Smooth muscle cell (in vitro differentiated cells): ENCODE measurements around the gene THUMPD1. TPM values are rescaled to one million over a fixed set of nuclear protein-coding genes. Genes with fewer than 3 reads are reported as not detected.
A peak's percentile ranks its signal among the peaks of the same experiment; 100 is the strongest.
"Not testable (repeated sequence)": the region's sequence is repeated elsewhere in the genome, so short reads cannot be mapped to it uniquely, and the experiment has no call there.

Source experiments
- DNase-seq: peaks from one replicate; lab custom pipeline; 2025; ENCODE audit not compliant: unreplicated experiment; lab: John Stamatoyannopoulos, UW
- H2AFZ ChIP-seq: fragments of 200-600 bp; sonication (generic); 2 replicates; pipeline ENCODE4 v1.6.0; 2016; ENCODE audit warnings: antibody characterized with exemption, low read depth, mild to moderate bottlenecking
- H3F3A ChIP-seq: fragments of 200-600 bp; sonication (generic); 2 replicates; pipeline ENCODE4 v1.6.0; 2017; ENCODE audit warnings: antibody characterized with exemption, low read depth
- H3K27ac ChIP-seq: fragments of 200-600 bp; sonication (generic); 2 replicates; pipeline ENCODE4 v1.5.1; 2016; ENCODE audit warnings: low read depth, mild to moderate bottlenecking
- H3K27me3 ChIP-seq: fragments of 200-600 bp; sonication (generic); 2 replicates; pipeline ENCODE4 v1.6.1; 2016; ENCODE audit warnings: low read depth, mild to moderate bottlenecking
- H3K36me3 ChIP-seq: fragments of 200-600 bp; sonication (generic); 2 replicates; pipeline ENCODE4 v1.5.1; 2016; ENCODE audit warnings: low read depth
- H3K4me1 ChIP-seq: fragments of 200-600 bp; sonication (generic); 2 replicates; pipeline ENCODE4 v1.5.1; 2016; ENCODE audit warnings: low read depth
- H3K4me2 ChIP-seq: fragments of 200-600 bp; sonication (generic); 2 replicates; pipeline ENCODE4 v1.6.0; 2016; ENCODE audit warnings: mild to moderate bottlenecking
- H3K4me3 ChIP-seq: fragments of 200-600 bp; sonication (generic); 2 replicates; pipeline ENCODE4 v1.5.1; 2016; ENCODE audit warnings: mild to moderate bottlenecking
- H3K79me2 ChIP-seq: fragments of 200-600 bp; sonication (generic); 2 replicates; pipeline ENCODE4 v1.6.0; 2016; ENCODE audit warnings: low read depth, mild to moderate bottlenecking
- H3K9ac ChIP-seq: fragments of 200-600 bp; sonication (generic); 2 replicates; pipeline ENCODE4 v1.6.0; 2016; ENCODE audit warnings: low read depth
- H3K9me3 ChIP-seq: fragments of 200-600 bp; sonication (generic); replicated peaks from 2 replicates; pipeline ENCODE4 v1.5.1; 2016; ENCODE audit warnings: low read depth
- H4K20me1 ChIP-seq: fragments of 200-600 bp; sonication (generic); 2 replicates; pipeline ENCODE4 v1.6.0; 2016; ENCODE audit warnings: low read depth
- CTCF ChIP-seq: fragments of 200-600 bp; sonication (generic); IDR thresholded peaks from 2 replicates; pipeline ENCODE4 v1.5.1; 2017; ENCODE audit warnings: borderline replicate concordance, mild to moderate bottlenecking, antibody characterized with exemption; ENCODE audit not compliant: insufficient read depth, poor library complexity, severe bottlenecking
- WGBS: methylation state at CpG from one replicate; pipeline ENCODE4 v1.1.7; 2016; ENCODE audit warnings: low lambda C conversion rate; 5-methylcytosine and 5-hydroxymethylcytosine counted together
- polyA plus RNA-seq: library from polyadenylated mRNA; unstranded; fragments of >200 nt; fragmentation: Nextera tagmentation; extraction: Ambion mirVana; gene quantifications from 2 replicates; pipeline ENCODE4 v1.2.1, GENCODE V29; 2016
- total RNA-seq: library from RNA; depleted of rRNA; stranded (reverse); fragments of >200 nt; gene quantifications from 2 replicates; pipeline ENCODE4 v1.2.3, GENCODE V29; 2014

The THUMPD1 gene
- total and polyA plus RNA-seq, 2 experiments from 2014 or later = 30.8 to 62.5 TPM

GRCh38 chr16:20768121-20768520 is 26.5 kb upstream of the THUMPD1 start:
- Histone ChIP-seq H3K79me2 (no peaks in the 10 kb centered on the region), H3K27ac (no peak overlapping the region), H3K36me3 (no peaks in the 10 kb centered on the region), H3F3A (no peaks in the 10 kb centered on the region), H3K4me2 (no peak overlapping the region), H3K9ac (no peak overlapping the region), H3K27me3 (no peaks in the 10 kb centered on the region), H3K4me3 (no peak overlapping the region), H4K20me1 (no peaks in the 10 kb centered on the region), H3K9me3 (no peaks in the 10 kb centered on the region), H2AFZ (no peak overlapping the region), H3K4me1 (no peaks in the 10 kb centered on the region)
- DNase-seq = no peak
- TF ChIP-seq CTCF = no peak
- 100% methylated on average over 1 of the region's 1 CpG for WGBS

DNA sequence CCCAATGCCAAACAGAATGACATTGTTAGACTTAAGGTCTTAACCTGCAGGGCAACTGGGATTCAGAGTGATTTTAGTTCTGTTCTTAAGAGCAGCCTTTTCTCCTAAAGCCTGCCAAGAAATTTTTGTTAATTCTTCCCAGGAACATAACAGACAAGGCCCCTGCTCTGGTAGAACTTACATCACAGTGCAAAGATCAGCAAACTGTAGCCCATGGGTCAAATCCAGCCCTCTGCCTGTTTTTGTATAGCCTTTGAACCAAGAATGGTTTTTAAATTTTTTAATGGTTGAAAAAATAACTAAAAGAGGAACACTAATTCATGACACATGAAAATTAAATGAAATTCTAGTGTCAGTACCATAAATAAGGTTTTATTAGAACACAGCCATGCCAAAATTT is 26.0 kb upstream of the THUMPD1 start:
- no peaks in the 10 kb centered on the region for H3K9me3 ChIP-seq
- H3K27me3 ChIP-seq = no peaks in the 10 kb centered on the region
- DNase-seq = no peak
- no peaks in the 10 kb centered on the region for H3K36me3 ChIP-seq
- no peak overlapping the region for H3K9ac ChIP-seq
- no peak overlapping the region for H3K4me3 ChIP-seq
- no peak overlapping the region for H3K4me2 ChIP-seq
- no peak overlapping the region for H2AFZ ChIP-seq
- no peak for TF ChIP-seq CTCF
- H3K4me1 ChIP-seq = no peaks in the 10 kb centered on the region
- H3K79me2 ChIP-seq = no peaks in the 10 kb centered on the region
- no peaks in the 10 kb centered on the region for H4K20me1 ChIP-seq
- no peak overlapping the region for H3K27ac ChIP-seq
- H3F3A ChIP-seq = no peaks in the 10 kb centered on the region

GRCh38 chr16:20766294-20766693 is 24.7 kb upstream of the THUMPD1 start:
- WGBS = 91% methylated on average over 5 of the region's 5 CpGs
- DNase-seq = no peak
- TF ChIP-seq CTCF = no peak
- H3K36me3 ChIP-seq = no peaks in the 10 kb centered on the region
- no peak overlapping the region for H3K4me2 ChIP-seq
- no peaks in the 10 kb centered on the region for H4K20me1 ChIP-seq
- H3K27me3 ChIP-seq = no peaks in the 10 kb centered on the region
- H3F3A ChIP-seq = no peaks in the 10 kb centered on the region
- no peaks in the 10 kb centered on the region for H3K79me2 ChIP-seq
- no peak overlapping the region for H2AFZ ChIP-seq
- H3K9ac ChIP-seq = no peak overlapping the region
- no peak overlapping the region for H3K27ac ChIP-seq
- no peaks in the 10 kb centered on the region for H3K4me1 ChIP-seq
- H3K4me3 ChIP-seq = no peak overlapping the region
- no peaks in the 10 kb centered on the region for H3K9me3 ChIP-seq

DNA sequence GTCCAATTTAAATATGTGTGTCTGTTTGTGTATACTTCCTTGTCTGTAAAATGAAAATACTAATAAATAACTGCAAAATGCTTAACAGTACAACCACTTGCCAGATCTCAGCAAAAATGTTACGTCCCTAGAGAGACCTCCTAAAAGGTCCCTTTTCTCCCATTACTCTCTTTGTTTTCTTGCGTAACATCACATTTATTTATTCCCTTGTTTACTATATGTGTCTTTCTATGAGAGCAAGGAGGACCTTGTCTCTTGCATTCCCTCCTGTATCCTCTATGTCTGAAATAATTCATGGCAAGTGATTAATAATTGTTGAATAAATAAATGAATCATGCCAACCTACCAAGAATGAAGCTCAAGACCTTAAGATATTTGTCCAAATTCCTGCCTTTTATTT is 24.1 kb upstream of the THUMPD1 start:
- H3K4me2 ChIP-seq = no peak overlapping the region
- no peak overlapping the region for H3K9ac ChIP-seq
- DNase-seq = no peak
- no peak for TF ChIP-seq CTCF
- no peak overlapping the region for H2AFZ ChIP-seq
- H3K79me2 ChIP-seq = no peaks in the 10 kb centered on the region
- H3K36me3 ChIP-seq = no peaks in the 10 kb centered on the region
- no peaks in the 10 kb centered on the region for H4K20me1 ChIP-seq
- H3K9me3 ChIP-seq = no peaks in the 10 kb centered on the region
- H3K4me3 ChIP-seq = no peak overlapping the region
- WGBS = 92% methylated on average over 2 of the region's 2 CpGs
- no peaks in the 10 kb centered on the region for H3F3A ChIP-seq
- H3K27ac ChIP-seq = no peak overlapping the region
- H3K27me3 ChIP-seq = no peaks in the 10 kb centered on the region
- no peaks in the 10 kb centered on the region for H3K4me1 ChIP-seq

DNA sequence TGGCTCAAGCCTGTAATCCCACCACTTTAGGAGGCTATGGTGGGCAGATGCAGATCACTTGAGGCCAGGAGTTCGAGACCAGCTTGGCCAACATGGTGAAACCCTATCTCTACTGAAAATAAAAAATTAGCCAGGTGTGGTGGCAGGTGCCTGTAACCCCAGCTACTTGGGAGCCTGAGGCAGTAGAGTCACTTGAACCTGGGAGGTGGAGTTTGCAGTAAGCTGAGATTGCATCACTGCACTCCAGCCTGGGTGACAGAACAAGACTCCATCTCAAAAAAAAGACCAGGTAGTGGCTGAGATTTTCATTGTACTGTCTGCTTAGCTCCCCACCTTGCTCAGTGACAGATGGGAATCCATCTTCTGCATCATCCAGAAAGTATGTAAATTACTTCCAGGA is 22.8 kb upstream of the THUMPD1 start:
- not testable (repeated sequence) for H3K4me2 ChIP-seq, H3K27ac ChIP-seq, H3K36me3 ChIP-seq, H3F3A ChIP-seq, H3K79me2 ChIP-seq, H3K4me1 ChIP-seq, H3K27me3 ChIP-seq, DNase-seq, H3K9ac ChIP-seq, H3K9me3 ChIP-seq, H4K20me1 ChIP-seq
- Histone ChIP-seq H3K4me3 (peak overlapping the region; percentile 58), H2AFZ (peak overlapping the region; percentile 54)
- 88% methylated on average over 1 of the region's 1 CpG for WGBS
